NT2/D1 (cell line): ENCODE results near the gene SLC13A3.

Source experiments
- SUZ12 ChIP-seq: IDR thresholded peaks from 2 replicates; pipeline ENCODE4 v1.6.1; 2011; ENCODE audit not compliant: insufficient read length, insufficient read depth; ENCODE audit errors: extremely low read depth
- YY1 ChIP-seq: IDR thresholded peaks from 2 replicates; pipeline ENCODE4 v1.6.1; 2011; ENCODE audit not compliant: insufficient read length, insufficient read depth
- ZNF274 ChIP-seq: IDR thresholded peaks from 2 replicates; pipeline ENCODE4 v1.6.1; 2011; ENCODE audit warnings: mild to moderate bottlenecking, low read depth, low read length

- TF ChIP-seq YY1 (no peak), ZNF274 (no peak), SUZ12 (no peak)
These were observed 18.9 kb upstream of the SLC13A3 start for GRCh38 chr20:46670228-46670584.
